Effector CD8-positive, alpha-beta T cell (primary cell): ENCODE results near the gene EIF4G1.
A peak's percentile ranks its signal among the peaks of the same experiment; 100 is the strongest.
"Not testable (repeated sequence)": the region's sequence is repeated elsewhere in the genome, so short reads cannot be mapped to it uniquely, and the experiment has no call there.

Experiments
- DNase-seq: peaks from one replicate; lab custom pipeline; 2025; lab: John Stamatoyannopoulos, UW
- total RNA-seq, 4 experiments: gene quantifications; one replicate each; lab custom pipeline; 2026; lab: John Stamatoyannopoulos, UW

Gene EIF4G1, protein sequence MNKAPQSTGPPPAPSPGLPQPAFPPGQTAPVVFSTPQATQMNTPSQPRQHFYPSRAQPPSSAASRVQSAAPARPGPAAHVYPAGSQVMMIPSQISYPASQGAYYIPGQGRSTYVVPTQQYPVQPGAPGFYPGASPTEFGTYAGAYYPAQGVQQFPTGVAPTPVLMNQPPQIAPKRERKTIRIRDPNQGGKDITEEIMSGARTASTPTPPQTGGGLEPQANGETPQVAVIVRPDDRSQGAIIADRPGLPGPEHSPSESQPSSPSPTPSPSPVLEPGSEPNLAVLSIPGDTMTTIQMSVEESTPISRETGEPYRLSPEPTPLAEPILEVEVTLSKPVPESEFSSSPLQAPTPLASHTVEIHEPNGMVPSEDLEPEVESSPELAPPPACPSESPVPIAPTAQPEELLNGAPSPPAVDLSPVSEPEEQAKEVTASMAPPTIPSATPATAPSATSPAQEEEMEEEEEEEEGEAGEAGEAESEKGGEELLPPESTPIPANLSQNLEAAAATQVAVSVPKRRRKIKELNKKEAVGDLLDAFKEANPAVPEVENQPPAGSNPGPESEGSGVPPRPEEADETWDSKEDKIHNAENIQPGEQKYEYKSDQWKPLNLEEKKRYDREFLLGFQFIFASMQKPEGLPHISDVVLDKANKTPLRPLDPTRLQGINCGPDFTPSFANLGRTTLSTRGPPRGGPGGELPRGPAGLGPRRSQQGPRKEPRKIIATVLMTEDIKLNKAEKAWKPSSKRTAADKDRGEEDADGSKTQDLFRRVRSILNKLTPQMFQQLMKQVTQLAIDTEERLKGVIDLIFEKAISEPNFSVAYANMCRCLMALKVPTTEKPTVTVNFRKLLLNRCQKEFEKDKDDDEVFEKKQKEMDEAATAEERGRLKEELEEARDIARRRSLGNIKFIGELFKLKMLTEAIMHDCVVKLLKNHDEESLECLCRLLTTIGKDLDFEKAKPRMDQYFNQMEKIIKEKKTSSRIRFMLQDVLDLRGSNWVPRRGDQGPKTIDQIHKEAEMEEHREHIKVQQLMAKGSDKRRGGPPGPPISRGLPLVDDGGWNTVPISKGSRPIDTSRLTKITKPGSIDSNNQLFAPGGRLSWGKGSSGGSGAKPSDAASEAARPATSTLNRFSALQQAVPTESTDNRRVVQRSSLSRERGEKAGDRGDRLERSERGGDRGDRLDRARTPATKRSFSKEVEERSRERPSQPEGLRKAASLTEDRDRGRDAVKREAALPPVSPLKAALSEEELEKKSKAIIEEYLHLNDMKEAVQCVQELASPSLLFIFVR (N-terminal part only)
- 420 to 555 (median 460) reads per million in 4 experiments for total RNA-seq

- peak; percentile 86 for DNase-seq
These were observed at the start of gene EIF4G1 for GRCh38 chr3:184314363-184314699. Gene EIF4G1, plus strand, starts transcription at chr3:184314606. Its CDS starts 1,191 bp downstream, at chr3:184315797.

GRCh38 chr3:184267249-184267648 lies 47.2 kb upstream of the EIF4G1 start:
- not testable (repeated sequence) for DNase-seq

GRCh38 chr3:184272269-184272668 lies 42.1 kb upstream of the EIF4G1 start:
- no peak for DNase-seq

GRCh38 chr3:184275381-184275701 lies 39.1 kb upstream of the EIF4G1 start:
- DNase-seq, result no peak

- no peak for DNase-seq
These were observed 38.2 kb upstream of the EIF4G1 start, which contains the start of gene ECE2 for GRCh38 chr3:184275961-184276910. Gene ECE2, plus strand, starts transcription at chr3:184276022. Its CDS starts 132 bp downstream, at chr3:184276154.

- no peak for DNase-seq
These were observed 37.0 kb upstream of the EIF4G1 start for GRCh38 chr3:184277366-184277765.

- DNase-seq, result no peak
These were observed 31.5 kb upstream of the EIF4G1 start for GRCh38 chr3:184282941-184283340.

DNA sequence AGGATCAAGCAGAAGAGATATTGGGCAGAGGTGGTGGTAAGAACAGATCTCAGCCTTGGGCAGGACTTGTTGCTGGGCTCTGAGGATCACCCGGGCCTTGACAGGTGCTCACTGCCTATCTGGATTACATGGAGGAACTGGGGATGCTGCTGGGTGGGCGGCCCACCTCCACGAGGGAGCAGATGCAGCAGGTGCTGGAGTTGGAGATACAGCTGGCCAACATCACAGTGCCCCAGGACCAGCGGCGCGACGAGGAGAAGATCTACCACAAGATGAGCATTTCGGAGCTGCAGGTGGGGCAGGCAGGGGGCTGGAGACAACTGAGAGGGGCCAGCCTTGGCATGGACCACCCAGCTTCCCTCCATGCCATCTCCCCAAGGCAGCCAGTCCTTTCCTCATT lies 30.7 kb upstream of the EIF4G1 start:
- no peak for DNase-seq

DNA sequence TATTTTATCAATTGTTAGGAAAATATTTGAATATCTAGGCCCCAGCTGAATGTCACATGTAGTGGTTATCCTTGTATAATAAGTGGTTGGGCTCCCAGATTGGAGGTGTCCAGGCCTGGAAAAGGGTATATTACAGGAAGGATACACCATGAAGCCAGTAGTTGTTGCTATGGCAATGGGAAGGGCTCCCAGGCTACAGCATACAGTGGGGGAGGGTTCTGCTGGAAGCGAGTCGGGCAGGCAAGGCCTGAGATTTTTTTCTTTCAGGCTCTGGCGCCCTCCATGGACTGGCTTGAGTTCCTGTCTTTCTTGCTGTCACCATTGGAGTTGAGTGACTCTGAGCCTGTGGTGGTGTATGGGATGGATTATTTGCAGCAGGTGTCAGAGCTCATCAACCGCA lies 29.7 kb upstream of the EIF4G1 start:
- no peak for DNase-seq

DNA sequence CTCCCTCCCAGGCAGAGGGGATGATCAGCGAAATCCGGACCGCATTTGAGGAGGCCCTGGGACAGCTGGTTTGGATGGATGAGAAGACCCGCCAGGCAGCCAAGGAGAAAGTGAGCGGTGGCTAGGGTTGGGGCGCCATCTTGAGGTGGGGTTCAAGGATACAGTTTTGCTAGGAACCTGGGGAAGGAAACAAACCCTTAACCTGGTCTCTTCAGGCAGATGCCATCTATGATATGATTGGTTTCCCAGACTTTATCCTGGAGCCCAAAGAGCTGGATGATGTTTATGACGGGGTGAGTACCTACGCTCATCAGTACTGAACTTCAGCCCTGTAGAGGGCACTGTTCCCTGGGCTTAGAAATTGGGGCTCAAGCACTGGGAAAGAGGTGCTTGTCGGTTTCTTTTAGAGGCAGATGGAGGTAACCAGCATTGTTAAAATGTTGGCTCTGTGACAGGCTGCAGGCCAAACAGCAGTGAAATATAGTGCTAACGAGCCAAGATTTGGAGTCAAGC lies 24.9 kb upstream of the EIF4G1 start:
- peak; percentile 21 for DNase-seq

DNA sequence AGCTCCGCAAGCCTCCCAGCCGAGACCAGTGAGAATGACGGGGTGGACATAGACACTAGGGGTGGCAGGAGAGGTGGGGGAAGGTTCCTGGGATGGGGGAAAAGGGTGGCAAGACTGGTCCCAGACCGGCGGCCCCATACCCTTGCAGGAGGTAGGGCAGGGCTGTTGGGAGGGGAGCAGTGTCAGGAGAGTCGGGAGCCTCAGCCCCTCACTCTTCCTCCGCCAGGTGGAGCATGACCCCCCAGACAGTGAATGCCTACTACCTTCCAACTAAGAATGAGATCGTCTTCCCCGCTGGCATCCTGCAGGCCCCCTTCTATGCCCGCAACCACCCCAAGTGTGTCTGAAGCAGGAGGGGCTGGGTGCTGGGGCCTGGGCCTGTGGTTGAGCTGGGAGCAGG lies 24.1 kb upstream of the EIF4G1 start:
- no peak for DNase-seq

DNA sequence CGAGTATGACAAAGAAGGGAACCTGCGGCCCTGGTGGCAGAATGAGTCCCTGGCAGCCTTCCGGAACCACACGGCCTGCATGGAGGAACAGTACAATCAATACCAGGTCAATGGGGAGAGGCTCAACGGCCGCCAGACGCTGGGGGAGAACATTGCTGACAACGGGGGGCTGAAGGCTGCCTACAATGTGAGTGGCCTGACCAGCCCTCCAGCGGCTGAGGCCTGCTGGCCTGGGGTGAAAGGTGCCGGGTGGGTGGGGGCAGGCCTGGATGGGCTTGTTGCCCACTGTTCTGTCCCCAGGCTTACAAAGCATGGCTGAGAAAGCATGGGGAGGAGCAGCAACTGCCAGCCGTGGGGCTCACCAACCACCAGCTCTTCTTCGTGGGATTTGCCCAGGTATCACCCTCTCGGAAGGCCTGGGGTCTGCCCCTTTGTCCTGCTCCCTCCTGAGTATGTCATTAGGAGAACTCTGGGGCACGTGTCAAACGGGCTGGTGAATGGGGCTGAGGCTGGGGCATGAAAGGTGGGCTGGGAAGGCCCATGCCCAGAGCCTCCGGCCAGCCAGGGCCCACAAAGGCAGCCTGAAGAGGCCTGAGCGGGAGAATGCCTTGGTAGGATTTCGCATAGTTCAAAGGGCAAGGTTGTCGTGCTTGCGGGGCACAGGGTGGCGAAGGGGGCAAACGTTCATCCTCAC lies 23.2 kb upstream of the EIF4G1 start:
- DNase-seq, result no peak

- DNase-seq, result no peak
These were observed 22.5 kb upstream of the EIF4G1 start for GRCh38 chr3:184291738-184292445.

- no peak for DNase-seq
These were observed 18.6 kb upstream of the EIF4G1 start for GRCh38 chr3:184295771-184296170.

DNA sequence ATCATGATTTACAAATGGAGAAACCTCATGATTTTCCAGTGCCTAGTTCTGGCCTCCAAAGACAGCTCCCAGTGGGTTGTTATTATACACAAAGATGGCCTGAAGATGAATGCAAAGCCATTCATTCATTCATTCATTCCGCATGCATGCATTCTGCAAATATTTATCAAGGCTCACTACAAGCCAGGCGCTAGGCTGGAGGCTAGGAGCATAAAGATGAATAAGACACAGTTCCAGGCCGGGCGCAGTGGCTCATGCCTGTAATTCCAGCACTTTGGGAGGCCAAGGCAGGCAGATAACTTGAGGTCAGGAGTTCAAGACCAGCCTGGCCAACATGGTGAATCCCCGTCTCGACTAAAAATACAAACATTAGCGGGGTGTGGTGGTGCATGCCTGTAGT lies 17.8 kb upstream of the EIF4G1 start:
- DNase-seq, result no peak

DNA sequence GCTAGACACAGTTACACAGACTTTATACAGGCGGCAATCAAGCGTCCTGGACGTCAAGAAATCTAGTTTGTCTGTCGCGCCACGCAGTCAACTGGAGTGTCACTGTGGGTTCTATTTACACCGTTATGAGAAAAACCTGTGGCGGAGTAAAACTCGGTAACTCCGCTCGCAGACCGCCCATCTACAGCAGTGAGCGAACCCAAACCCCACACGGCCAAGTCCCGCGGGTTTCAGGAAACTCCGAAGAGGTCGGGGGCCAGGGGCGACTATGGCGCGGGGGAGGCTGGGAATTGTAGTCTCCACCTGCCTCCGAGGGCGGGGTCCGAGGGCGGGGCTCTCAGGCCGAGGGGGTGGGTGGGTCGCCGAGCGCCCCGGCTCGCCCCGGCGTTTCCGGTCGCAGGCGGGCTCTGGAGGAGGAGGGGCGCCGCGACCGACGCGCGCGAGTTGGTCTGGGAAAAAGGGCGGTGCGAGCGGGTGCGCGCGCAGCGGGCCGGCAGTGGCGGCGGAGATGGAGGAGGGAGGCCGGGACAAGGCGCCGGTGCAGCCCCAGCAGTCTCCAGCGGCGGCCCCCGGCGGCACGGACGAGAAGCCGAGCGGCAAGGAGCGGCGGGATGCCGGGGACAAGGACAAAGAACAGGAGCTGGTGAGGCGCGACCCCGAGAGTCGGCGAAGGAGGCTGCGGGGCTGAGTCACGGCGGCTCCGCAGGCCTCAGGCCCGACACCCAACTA lies 15.5 kb upstream of the EIF4G1 start, which contains the start of gene PSMD2:
TSS of gene PSMD2 (plus strand) at position 483 of the 729 bp plus-strand sequence. CDS start at position 509, 26 bp downstream.
- peak; percentile 97 for DNase-seq

DNA sequence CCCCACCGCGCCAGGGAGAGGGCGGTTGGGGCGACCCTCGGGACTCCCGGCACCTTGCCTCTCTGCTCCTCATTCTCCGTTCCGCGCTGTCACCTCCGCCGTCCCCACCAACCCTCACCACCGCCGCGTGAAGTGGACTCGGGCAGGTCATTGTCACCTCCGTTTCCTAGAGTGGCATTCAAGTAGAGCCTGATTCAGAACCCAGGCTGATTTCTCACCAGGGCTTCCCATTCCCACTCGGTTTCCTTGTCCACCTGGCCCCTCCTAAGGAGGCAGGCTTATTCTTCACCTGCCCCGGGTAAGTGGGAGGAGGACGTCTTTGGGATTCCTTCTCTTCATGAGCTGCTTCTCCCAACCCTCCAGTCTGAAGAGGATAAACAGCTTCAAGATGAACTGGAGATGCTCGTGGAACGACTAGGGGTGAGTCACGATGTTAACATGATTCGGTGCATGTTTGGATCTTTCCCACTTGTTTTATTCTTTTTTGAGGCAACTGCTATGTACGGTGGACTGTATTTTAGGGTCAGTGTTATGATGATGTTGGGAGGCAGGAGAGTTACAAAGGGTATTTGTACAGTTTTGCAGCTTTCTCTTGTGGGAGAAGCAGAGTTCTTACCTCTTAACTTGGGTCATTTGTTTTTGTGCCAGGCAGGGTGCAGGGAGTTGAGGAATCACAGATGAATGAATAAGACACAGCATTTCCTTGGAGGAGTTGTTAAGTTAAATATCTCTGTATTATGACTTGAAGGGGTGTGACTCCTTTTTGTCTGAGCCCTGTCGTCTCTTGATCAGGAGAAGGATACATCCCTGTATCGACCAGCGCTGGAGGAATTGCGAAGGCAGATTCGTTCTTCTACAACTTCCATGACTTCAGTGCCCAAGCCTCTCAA lies 14.7 kb upstream of the EIF4G1 start:
- DNase-seq, result no peak

DNA sequence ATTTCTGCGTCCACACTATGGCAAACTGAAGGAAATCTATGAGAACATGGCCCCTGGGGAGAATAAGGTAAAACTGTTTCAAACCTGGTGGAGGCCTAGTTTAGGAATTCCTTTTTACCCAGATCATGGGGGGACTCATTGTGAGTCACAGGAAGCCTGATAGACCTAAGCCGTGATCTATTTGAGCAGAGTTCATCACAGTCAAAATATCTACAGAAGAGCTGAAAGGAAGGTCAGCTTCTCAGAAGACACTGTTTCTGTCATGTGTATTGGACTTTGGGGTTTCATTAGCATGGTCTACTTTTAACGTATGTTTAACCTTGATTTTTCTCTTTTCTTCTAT lies 14.1 kb upstream of the EIF4G1 start:
- no peak for DNase-seq
